Skeletal muscle tissue (tissue), 4 donors: ENCODE results near the gene CREBRF. TPM values are rescaled to one million over a fixed set of nuclear protein-coding genes. Genes with fewer than 3 reads are reported as not detected.
"Not testable (repeated sequence)": the region's sequence is repeated elsewhere in the genome, so short reads cannot be mapped to it uniquely, and the experiment has no call there.

Experiments
- H3K27ac ChIP-seq: one replicate; pipeline ENCODE4 v1.7.0; 2013; ENCODE audit warnings: mild to moderate bottlenecking, low read depth, low read length, inconsistent platforms
- H3K27me3 ChIP-seq, 3 donors: one replicate each; pipeline ENCODE4 v1.7.0; 2013; ENCODE audit warnings: low read length in 3 of 3; ENCODE audit not compliant: control insufficient read depth in 3 of 3, insufficient read depth in 3 of 3
- H3K36me3 ChIP-seq, 3 donors: one replicate each; pipeline ENCODE4 v1.7.0; 2013; ENCODE audit warnings: low read length in 3 of 3; ENCODE audit not compliant: control insufficient read depth in 3 of 3, insufficient read depth in 3 of 3
- H3K4me1 ChIP-seq, 3 donors: one replicate each; pipeline ENCODE4 v1.7.0; 2013; ENCODE audit warnings: low read length in 3 of 3, mild to moderate bottlenecking in 3 of 3; ENCODE audit not compliant: control insufficient read depth in 3 of 3, insufficient read depth in 3 of 3
- H3K4me3 ChIP-seq, 3 donors: one replicate each; pipeline ENCODE4 v1.7.0; 2013; ENCODE audit warnings: low read length in 3 of 3
- H3K9ac ChIP-seq, 3 donors: one replicate each; pipeline ENCODE4 v1.7.0; 2013; ENCODE audit warnings: low read length in 3 of 3, mild to moderate bottlenecking in 3 of 3, moderate library complexity in 2 of 3, low read depth in 1 of 3
- H3K9me3 ChIP-seq, 3 donors: one replicate each; pipeline ENCODE4 v1.7.0; 2013; ENCODE audit warnings: low read length in 3 of 3; ENCODE audit not compliant: control insufficient read depth in 3 of 3
- total RNA-seq: library from RNA; depleted of rRNA; stranded (reverse); fragments of >200 nt; gene quantifications from one replicate; pipeline ENCODE4 v1.2.3, GENCODE V29; 2014
- donor health status: Osteomylitis.

CREBRF gene
- total RNA-seq, 1 donor from 2014 or later, result 12.0 TPM

GRCh38 chr5:173033923-173034322, 22.2 kb upstream of the CREBRF start:
- Histone ChIP-seq H3K9me3 (no peaks in the 10 kb centered on the region), H3K27me3 (no peaks in the 10 kb centered on the region), H3K4me3 (no peak overlapping the region), H3K4me1 (peaks cover 7 to 13% (median 9%) of the 10 kb centered on the region in 3 donors), H3K9ac (no peak overlapping the region), H3K36me3 (peaks cover 6 to 8% (median 7%) of the 10 kb centered on the region in 3 donors), H3K27ac (no peak overlapping the region)

DNA sequence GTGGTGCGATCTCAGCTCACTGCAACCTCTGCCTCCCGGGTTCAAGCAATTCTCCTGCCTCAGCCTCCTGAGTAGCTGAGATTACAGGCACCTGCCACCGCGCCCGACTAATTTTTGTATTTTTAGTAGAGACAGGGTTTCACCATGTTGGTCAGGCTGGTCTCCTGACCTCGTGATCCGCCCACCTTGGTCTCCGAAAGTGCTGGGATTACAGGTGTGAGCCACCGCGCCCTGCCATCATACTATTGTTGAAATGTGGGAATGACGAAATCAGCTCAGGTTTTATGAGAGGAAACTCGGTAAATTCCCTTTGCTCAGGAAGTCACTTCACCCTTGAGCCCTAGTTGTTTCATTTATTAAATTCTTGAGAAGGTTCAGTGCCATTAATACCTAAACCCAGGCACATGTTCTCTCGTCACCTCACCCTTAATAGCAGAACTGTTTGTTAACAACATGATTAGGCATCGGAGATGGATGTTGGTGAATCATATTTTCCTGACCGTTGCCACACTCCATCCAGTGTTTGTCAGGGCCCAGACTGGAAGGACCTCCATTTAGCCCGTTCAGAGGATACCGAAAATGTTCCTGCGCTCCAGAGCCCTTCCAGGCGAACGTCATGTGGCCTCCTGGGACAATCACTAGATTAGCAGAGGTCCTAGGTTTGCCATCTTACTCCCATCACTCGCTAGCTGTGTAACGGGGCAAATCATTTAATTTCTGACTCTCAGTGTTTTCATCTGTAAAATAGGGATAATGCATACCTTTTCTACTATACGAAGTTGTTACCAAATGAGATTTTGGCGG, 20.0 kb upstream of the CREBRF start:
- H3K9me3 ChIP-seq, result no peaks in the 10 kb centered on the region
- no peak overlapping the region for H3K9ac ChIP-seq
- H3K4me1 ChIP-seq, result peaks cover 0 to 6% (median 0%) of the 10 kb centered on the region in 3 donors
- peaks cover 6 to 8% (median 7%) of the 10 kb centered on the region in 3 donors for H3K36me3 ChIP-seq
- peak overlapping the region; percentile 40 for H3K27ac ChIP-seq
- H3K4me3 ChIP-seq, result no peak overlapping the region
- no peaks in the 10 kb centered on the region for H3K27me3 ChIP-seq

- Histone ChIP-seq H3K27me3 (no peaks in the 10 kb centered on the region), H3K4me1 (peaks cover 0 to 6% (median 0%) of the 10 kb centered on the region in 3 donors), H3K4me3 (no peak overlapping the region), H3K9ac (no peak overlapping the region), H3K36me3 (peaks cover 6 to 8% (median 7%) of the 10 kb centered on the region in 3 donors), H3K9me3 (no peaks in the 10 kb centered on the region), H3K27ac (no peak overlapping the region)
Observed at GRCh38 chr5:173039188-173039587, 17.0 kb upstream of the CREBRF start.

DNA sequence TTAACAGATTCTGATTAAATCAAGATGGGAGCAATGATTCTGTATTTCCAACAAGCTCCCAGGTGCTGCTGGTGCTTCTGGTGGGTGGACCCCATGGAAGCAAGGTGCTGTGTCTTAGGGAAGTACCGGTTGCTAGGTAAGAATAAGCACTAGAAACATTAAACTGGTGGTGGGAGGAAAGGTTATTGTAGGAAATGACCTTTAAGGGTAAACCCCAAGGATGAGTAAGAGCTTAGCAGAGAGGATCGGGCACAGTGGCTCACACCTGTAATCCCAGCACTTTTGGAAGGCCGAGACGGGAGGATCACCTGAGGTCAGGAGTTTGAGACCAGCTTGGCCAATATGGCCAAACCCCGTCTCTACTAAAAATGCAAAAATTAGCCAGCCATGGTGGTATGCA, 16.2 kb upstream of the CREBRF start:
- peaks cover 0 to 6% (median 0%) of the 10 kb centered on the region in 3 donors for H3K4me1 ChIP-seq
- peaks cover under 1 to 5% (median 4%) of the 10 kb centered on the region in 3 donors for H3K36me3 ChIP-seq
- H3K27ac ChIP-seq, result no peak overlapping the region
- H3K9me3 ChIP-seq, result no peaks in the 10 kb centered on the region
- H3K4me3 ChIP-seq, result no peak overlapping the region
- no peaks in the 10 kb centered on the region for H3K27me3 ChIP-seq
- H3K9ac ChIP-seq, result no peak overlapping the region

DNA sequence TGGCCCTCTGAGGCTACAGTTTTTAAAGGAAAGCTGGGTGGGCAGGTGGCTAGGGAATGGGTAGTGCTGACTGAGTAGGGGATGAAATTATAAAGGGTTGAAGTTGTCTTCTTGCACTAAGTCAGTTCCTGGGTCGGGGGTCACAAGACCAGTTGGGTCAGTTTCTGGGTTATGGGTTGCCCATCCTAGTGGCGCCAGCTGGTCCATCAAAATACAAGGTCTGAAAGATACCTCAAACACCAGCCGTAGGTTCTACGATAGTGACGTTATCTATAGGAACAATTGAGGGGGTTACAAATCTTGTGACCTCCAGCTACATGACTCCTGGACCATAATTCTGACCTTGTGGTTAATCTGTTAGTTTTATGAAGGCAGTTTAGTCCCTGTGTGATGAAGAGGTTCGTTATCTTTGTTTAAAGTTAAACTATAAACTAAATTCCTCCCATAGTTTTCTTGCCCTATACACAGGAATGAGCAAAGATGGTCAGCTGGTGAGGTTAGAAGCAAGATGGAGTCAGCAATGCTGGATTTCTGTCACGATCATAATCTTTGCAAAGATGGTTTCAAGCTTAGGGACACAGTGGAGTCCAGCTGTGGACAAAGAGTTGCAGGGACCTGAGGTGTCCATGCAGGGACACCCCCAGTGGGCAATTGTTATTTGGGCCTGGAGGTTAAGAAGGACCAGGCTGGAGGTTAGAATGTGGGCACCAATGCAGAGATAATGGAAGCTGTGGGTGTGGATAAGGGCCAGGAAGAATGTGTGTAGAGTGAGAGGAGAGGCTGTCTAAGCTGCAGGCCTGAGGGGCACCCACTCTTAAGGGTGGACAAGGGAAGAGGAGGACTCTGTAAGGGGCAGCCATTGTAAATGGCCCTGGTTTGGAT, 14.0 kb upstream of the CREBRF start:
- no peaks in the 10 kb centered on the region for H3K9me3 ChIP-seq
- H3K36me3 ChIP-seq, result no peaks in the 10 kb centered on the region
- no peak overlapping the region for H3K27ac ChIP-seq
- H3K27me3 ChIP-seq, result no peaks in the 10 kb centered on the region
- H3K9ac ChIP-seq, result no peak overlapping the region
- H3K4me3 ChIP-seq, result no peak overlapping the region
- no peaks in the 10 kb centered on the region for H3K4me1 ChIP-seq

DNA sequence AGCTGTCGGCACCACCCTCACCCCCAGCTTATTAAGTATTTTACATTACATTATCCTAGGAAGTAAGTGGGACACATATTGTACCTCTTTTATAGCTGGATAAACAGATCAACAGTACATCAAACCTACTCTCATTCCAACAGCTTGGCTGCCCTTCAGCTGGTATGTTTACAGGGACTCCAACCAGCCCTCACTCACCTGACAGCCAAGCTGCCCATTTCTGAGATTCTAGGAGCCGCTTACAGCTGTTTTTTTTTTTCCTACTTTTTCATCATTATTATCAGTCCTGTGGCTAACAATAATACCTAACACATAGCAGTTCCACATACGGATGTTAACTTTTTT, 13.4 kb upstream of the CREBRF start:
- Histone ChIP-seq H3K27ac (no peak overlapping the region), H3K4me1 (no peaks in the 10 kb centered on the region), H3K36me3 (no peaks in the 10 kb centered on the region), H3K4me3 (no peak overlapping the region), H3K27me3 (peaks cover 0 to 2% (median 0%) of the 10 kb centered on the region in 3 donors), H3K9ac (no peak overlapping the region), H3K9me3 (no peaks in the 10 kb centered on the region)

GRCh38 chr5:173045474-173045873, 10.7 kb upstream of the CREBRF start:
- no peak overlapping the region for H3K4me3 ChIP-seq
- H3K27ac ChIP-seq, result no peak overlapping the region
- H3K4me1 ChIP-seq, result no peaks in the 10 kb centered on the region
- peaks cover 5 to 9% (median 5%) of the 10 kb centered on the region in 3 donors for H3K27me3 ChIP-seq
- H3K9me3 ChIP-seq, result no peaks in the 10 kb centered on the region
- H3K36me3 ChIP-seq, result no peaks in the 10 kb centered on the region
- no peak overlapping the region for H3K9ac ChIP-seq

GRCh38 chr5:173047096-173047837, 8.9 kb upstream of the CREBRF start:
- not testable (repeated sequence) for H3K9me3 ChIP-seq, H3K27me3 ChIP-seq, H3K36me3 ChIP-seq, H3K27ac ChIP-seq, H3K9ac ChIP-seq, H3K4me3 ChIP-seq, H3K4me1 ChIP-seq

GRCh38 chr5:173047838-173048105, 8.4 kb upstream of the CREBRF start:
- Histone ChIP-seq H3K4me1 (no peaks in the 10 kb centered on the region), H3K27me3 (peaks cover 5 to 9% (median 6%) of the 10 kb centered on the region in 3 donors), H3K36me3 (no peaks in the 10 kb centered on the region), H3K4me3 (no peak overlapping the region), H3K9ac (no peak overlapping the region), H3K9me3 (no peaks in the 10 kb centered on the region), H3K27ac (no peak overlapping the region)
